Measurements from ENCODE around the gene PPP1R15B. TPM values are rescaled to one million over a fixed set of nuclear protein-coding genes. Genes with fewer than 3 reads are reported as not detected.

PPP1R15B gene
- total and polyA plus RNA-seq, 2 of the 4 experiments (the other 2 are of a cell fraction), result 14.9 to 15.0 TPM

DNA sequence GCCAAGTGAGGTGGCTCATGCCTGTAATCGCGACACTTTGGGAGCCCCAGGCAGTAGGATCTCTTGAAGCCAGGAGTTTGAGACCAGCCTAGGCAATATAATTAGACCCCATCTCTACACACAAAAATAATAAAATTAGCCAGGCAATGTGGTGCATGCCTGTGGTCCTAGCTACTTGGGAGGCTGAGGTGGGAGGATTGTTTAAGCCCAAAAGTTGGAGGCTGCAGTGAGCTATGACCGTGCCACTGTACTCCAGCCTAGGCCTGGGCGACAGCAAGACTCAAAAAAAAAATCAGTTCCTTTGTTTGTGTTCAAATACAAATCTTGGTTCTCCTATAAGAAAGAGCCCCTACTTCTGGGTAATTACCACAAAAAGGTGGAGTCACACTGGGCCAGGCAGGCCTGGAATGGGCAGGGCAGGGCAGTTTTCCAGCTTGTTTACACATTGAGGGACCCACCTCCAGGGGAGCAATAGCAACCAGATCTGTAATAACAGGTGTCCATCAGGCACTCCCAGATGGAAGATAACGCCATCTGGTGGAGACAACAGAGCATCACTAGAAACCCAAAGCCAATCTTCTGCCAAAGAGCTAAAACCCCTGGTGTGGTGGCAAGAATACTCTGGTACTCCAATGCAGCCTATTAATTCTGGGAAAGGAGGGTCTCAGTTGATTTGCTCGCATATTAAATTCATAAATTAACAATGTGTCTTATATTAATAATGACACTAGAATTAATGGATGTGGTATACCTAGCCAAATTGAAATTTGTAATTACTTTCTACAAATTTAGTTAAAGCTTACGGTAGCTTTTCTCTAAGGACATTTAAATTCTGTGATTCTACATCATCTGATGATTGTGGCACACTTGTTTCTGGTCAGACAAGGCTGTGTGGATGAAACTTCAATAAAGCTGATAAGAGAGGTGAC, 13.2 kb downstream of the PPP1R15B start (continued):
- TF ChIP-seq RFX5 (IDR thresholded peaks at IDR 0.05; ENCODE audit: low read depth, low read length) (no peak), NFE2L2 (IDR thresholded peaks at IDR 0.05; ENCODE audit: low read depth, low read length) (no peak), BHLHE40 (IDR thresholded peaks at IDR 0.05; ENCODE audit: low read depth, low read length) (no peak)

DNA sequence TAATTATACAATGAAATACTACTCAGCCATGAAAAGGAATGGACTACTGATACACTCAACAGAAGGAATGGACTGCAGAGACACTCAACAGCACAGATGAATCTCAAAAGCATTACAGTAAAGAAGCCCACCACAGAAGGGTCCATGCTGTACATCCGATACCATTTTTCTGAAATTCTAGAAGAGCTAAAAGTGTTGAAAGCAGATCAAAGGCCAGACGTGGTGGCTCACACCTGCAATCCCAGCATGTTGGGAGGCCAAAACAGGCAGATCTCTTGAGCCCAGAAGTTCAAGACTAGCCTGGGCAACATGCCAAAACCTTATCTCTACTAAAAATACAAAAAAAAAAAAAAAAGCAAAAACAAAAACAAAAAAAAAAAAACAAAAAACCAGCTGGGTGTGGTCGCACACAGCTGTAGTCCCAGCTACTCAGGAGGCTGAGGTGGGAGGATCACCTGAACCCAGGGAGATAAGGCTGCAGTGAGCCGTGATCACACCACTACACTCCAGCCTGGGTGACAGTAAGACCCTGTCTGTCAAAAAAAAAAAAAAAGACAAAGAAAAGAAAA, 15.5 kb downstream of the PPP1R15B start:
- Histone ChIP-seq H4K91ac (ENCODE audit: insufficient read depth, low read depth, low read length) (no peak overlapping the region), H2BK5ac (ENCODE audit: low read depth, low read length, poor library complexity, severe bottlenecking) (no peak overlapping the region), H3K9ac (ENCODE audit: low read depth, low read length) (no peak overlapping the region), H2AK9ac (replicated peaks; ENCODE audit: low read depth, low read length, poor library complexity) (no peak overlapping the region), H3K14ac (replicated peaks; ENCODE audit: low read depth, low read length) (no peak overlapping the region), H2AK5ac (ENCODE audit: low read depth, low read length) (no peak overlapping the region), H4K5ac (ENCODE audit: low read depth, low read length) (no peak overlapping the region), H3K36me3 (ENCODE audit: control insufficient read depth, insufficient read depth, low read length) (peaks cover 7% of the 10 kb centered on the region), H3K4me1 (ENCODE audit: control insufficient read depth, insufficient read depth, low read length) (no peaks in the 10 kb centered on the region), H2BK15ac (ENCODE audit: low read depth, low read length) (no peak overlapping the region), H3K18ac (ENCODE audit: low read depth, low read length) (no peak overlapping the region), H3K27me3 (ENCODE audit: control insufficient read depth, insufficient read depth, low read length) (no peaks in the 10 kb centered on the region), H3K23ac (ENCODE audit: low read depth, low read length) (no peak overlapping the region), H3K56ac (ENCODE audit: extremely low read depth, insufficient read depth, low read length) (no peak overlapping the region), H3K27ac (ENCODE audit: insufficient read depth, low read length) (no peak overlapping the region), H3K4me3 (ENCODE audit: insufficient read depth, low read depth, low read length) (no peak overlapping the region), H3K9me3 (ENCODE audit: control insufficient read depth, insufficient read depth, low read length) (no peaks in the 10 kb centered on the region), H3K4me2 (ENCODE audit: low read depth, low read length) (no peak overlapping the region), H2BK120ac (ENCODE audit: low read depth, low read length) (no peak overlapping the region), H3K79me1 (ENCODE audit: low read depth in 1 of 2, low read length in 2 of 2) (peaks cover 0 to 5% of the 10 kb centered on the region in 2 experiments; a peak in 2 of 4 replicates), H4K8ac (ENCODE audit: low read depth in 2 of 2, low read length in 2 of 2) (no peak overlapping the region), H4K20me1 (ENCODE audit: insufficient read depth, low read length) (no peaks in the 10 kb centered on the region), H2AFZ (replicated peaks; ENCODE audit: low read length, poor library complexity) (no peak overlapping the region), H3K4ac (ENCODE audit: low read depth, low read length) (no peak overlapping the region), H2BK20ac (ENCODE audit: low read depth, low read length) (no peak overlapping the region), H3K9me1 (ENCODE audit: insufficient read depth, low read length) (no peaks in the 10 kb centered on the region)
- CTCF ChIA-PET, result interaction anchor here (1.0 to 1.3 kb wide), 2 partner anchors 33 to 233 kb away, joined by 3 read pairs; no protein-coding TSS in a partner anchor
- dilution Hi-C loops (cut with HindIII; ENCODE audit: low sequenced_read_pairs, unreplicated experiment), result loop anchor here (25.0 kb wide), 2 partner anchors 234 to 534 kb away; partner anchors contain the start of genes ETNK2, REN and SNRPE
- no TSS peak for BruUV-seq (replicated peaks)
- POLR2A ChIA-PET (ENCODE audit: unreplicated experiment), result no interaction called here
- intact Hi-C loops (cut with micrococcal nuclease), result no loop called here
- ATAC-seq (ENCODE audit: low read depth) (no peak), DNase-seq (no peak)
- in situ Hi-C loops (cut with MboI; ENCODE audit: low sequenced_read_pairs), result no loop called here
- WGBS, 2 experiments (ENCODE audit: extremely low coverage in 2 of 2, insufficient read length in 1 of 2), result 67% methylated on average over 1 of the region's 4 CpGs; no CpG with 5 or more reads in 1 of the 2 experiments
- TF ChIP-seq RFX5 (IDR thresholded peaks at IDR 0.05; ENCODE audit: low read depth, low read length), result no peak
- no peak for TF ChIP-seq BHLHE40 (IDR thresholded peaks at IDR 0.05; ENCODE audit: low read depth, low read length)
- no peak for TF ChIP-seq MAZ (IDR thresholded peaks at IDR 0.05; ENCODE audit: borderline replicate concordance, low read depth, low read length)
- TF ChIP-seq, protein P1, sequence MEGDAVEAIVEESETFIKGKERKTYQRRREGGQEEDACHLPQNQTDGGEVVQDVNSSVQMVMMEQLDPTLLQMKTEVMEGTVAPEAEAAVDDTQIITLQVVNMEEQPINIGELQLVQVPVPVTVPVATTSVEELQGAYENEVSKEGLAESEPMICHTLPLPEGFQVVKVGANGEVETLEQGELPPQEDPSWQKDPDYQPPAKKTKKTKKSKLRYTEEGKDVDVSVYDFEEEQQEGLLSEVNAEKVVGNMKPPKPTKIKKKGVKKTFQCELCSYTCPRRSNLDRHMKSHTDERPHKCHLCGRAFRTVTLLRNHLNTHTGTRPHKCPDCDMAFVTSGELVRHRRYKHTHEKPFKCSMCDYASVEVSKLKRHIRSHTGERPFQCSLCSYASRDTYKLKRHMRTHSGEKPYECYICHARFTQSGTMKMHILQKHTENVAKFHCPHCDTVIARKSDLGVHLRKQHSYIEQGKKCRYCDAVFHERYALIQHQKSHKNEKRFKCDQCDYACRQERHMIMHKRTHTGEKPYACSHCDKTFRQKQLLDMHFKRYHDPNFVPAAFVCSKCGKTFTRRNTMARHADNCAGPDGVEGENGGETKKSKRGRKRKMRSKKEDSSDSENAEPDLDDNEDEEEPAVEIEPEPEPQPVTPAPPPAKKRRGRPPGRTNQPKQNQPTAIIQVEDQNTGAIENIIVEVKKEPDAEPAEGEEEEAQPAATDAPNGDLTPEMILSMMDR (conservative IDR thresholded peaks at IDR 0.05; ENCODE audit: low read depth, low read length), result no peak
- no peak for TF ChIP-seq RCOR1 (IDR thresholded peaks at IDR 0.05; ENCODE audit: insufficient replicate concordance, low read length)
- no peak for TF ChIP-seq CEBPB (IDR thresholded peaks at IDR 0.05; ENCODE audit: low read depth, low read length)
- no peak for TF ChIP-seq RAD21 (IDR thresholded peaks at IDR 0.05; ENCODE audit: low read length)
- TF ChIP-seq, protein P2, sequence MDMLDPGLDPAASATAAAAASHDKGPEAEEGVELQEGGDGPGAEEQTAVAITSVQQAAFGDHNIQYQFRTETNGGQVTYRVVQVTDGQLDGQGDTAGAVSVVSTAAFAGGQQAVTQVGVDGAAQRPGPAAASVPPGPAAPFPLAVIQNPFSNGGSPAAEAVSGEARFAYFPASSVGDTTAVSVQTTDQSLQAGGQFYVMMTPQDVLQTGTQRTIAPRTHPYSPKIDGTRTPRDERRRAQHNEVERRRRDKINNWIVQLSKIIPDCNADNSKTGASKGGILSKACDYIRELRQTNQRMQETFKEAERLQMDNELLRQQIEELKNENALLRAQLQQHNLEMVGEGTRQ (IDR thresholded peaks at IDR 0.05; ENCODE audit: low read depth, low read length), result no peak
- no peak for TF ChIP-seq MXI1 (IDR thresholded peaks at IDR 0.05; ENCODE audit: borderline replicate concordance, low read depth, low read length)
